Measurements from ENCODE around the gene FARS2. TPM values are rescaled to one million over a fixed set of nuclear protein-coding genes. Genes with fewer than 3 reads are reported as not detected.

Gene FARS2
- total RNA-seq, 1 experiment from 2014 or later: 17.8 TPM

DNA sequence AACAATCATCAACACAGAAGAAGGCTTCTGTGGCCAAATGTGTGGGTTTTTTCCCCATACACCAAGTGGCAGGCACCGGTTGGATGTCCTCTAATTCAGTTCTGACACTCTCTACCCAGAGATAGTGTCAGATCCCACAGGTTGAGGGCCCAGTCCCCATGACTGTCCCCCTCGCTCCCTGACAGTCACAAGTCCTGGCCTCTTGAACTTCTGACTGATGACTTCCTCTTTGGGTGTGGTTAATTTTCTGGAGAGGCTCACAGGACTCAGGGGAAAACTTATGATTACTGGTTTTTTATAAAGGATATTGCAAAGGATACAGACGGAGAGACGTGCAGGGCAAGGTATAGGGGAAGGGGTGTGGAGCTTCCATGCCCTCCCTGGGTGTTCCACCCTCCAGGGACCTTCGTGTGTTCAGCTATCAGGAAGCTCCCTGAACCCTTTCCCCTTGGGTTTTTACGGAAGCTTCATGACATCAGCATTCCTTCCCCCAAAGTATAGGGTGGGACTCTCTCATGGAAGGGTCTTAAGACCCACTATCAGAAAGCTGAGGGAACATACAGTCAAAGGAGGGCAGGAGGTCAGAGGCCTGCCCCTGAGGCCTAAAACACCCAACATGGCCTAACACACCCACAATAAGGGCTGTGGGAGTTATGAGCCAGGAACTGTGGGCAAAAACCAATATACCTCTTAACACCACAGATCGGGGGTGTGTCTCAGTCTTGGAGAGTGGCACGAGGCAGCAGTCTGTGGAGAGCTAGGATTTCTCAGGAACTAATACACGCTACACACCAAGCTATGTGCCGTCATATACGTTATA lies 33.3 kb downstream of the FARS2 start:
- H3K27me3 ChIP-seq (replicated peaks; ENCODE audit: insufficient read depth, low read depth, low read length, poor library complexity): no peaks in the 10 kb centered on the region
- BruUV-seq (replicated peaks): no TSS peak
- no peaks in the 10 kb centered on the region for H3K36me3 ChIP-seq (ENCODE audit: insufficient read depth, low read length, poor library complexity, severe bottlenecking)
- ChIA-PET POLR2A (ENCODE audit: low non-redundant PET) (interaction anchor here (0.5 kb wide), 1 partner anchor 1271 kb away, joined by 6 read pairs; no protein-coding TSS in a partner anchor), CTCF (no interaction called here)
- TF ChIP-seq, protein P1, sequence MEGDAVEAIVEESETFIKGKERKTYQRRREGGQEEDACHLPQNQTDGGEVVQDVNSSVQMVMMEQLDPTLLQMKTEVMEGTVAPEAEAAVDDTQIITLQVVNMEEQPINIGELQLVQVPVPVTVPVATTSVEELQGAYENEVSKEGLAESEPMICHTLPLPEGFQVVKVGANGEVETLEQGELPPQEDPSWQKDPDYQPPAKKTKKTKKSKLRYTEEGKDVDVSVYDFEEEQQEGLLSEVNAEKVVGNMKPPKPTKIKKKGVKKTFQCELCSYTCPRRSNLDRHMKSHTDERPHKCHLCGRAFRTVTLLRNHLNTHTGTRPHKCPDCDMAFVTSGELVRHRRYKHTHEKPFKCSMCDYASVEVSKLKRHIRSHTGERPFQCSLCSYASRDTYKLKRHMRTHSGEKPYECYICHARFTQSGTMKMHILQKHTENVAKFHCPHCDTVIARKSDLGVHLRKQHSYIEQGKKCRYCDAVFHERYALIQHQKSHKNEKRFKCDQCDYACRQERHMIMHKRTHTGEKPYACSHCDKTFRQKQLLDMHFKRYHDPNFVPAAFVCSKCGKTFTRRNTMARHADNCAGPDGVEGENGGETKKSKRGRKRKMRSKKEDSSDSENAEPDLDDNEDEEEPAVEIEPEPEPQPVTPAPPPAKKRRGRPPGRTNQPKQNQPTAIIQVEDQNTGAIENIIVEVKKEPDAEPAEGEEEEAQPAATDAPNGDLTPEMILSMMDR (conservative IDR thresholded peaks at IDR 0.05; ENCODE audit: low read depth, low read length): no peak
- TF ChIP-seq EZH2 (IDR thresholded peaks at IDR 0.05; ENCODE audit: borderline replicate concordance, low read depth, low read length, poor library complexity, severe bottlenecking): no peak
- intact Hi-C loops (cut with micrococcal nuclease; ENCODE audit: unreplicated experiment): no loop called here
- H3K4me1 ChIP-seq (ENCODE audit: insufficient read depth, low read length, poor library complexity, severe bottlenecking): no peaks in the 10 kb centered on the region
- H3K27ac ChIP-seq (ENCODE audit: low read depth, low read length, poor library complexity, severe bottlenecking): no peak overlapping the region
- H3K9me3 ChIP-seq (ENCODE audit: low read depth, low read length, poor library complexity, severe bottlenecking): no peaks in the 10 kb centered on the region
- H3K4me3 ChIP-seq (ENCODE audit: low read depth, low read length, poor library complexity, severe bottlenecking): no peak overlapping the region
- DNase-seq (ENCODE audit: low spot score): no peak

DNA sequence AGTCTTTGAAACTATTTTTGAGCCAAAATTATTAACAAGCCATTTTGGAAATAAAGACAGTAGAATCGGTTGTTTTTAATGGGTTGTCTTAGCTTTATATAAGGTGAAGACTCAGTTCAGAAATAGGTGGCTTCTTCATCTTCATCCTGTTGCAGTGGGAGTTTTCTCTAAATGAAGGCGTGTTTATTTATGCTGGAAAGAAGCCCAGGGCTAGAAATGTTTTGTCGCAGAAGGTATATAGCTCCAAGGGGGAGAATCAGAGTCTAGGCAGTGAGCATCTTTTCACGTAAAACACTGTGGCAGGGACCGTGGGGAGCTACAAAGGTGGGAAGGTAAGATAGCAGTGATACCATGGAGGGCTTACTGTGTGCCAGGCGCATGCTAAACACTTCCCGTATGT lies 34.3 kb downstream of the FARS2 start:
- Histone ChIP-seq H3K36me3 (ENCODE audit: insufficient read depth, low read length, poor library complexity, severe bottlenecking) (no peaks in the 10 kb centered on the region), H3K27me3 (replicated peaks; ENCODE audit: insufficient read depth, low read depth, low read length, poor library complexity) (no peaks in the 10 kb centered on the region), H3K27ac (ENCODE audit: low read depth, low read length, poor library complexity, severe bottlenecking) (no peak overlapping the region), H3K4me3 (ENCODE audit: low read depth, low read length, poor library complexity, severe bottlenecking) (no peak overlapping the region), H3K9me3 (ENCODE audit: low read depth, low read length, poor library complexity, severe bottlenecking) (no peaks in the 10 kb centered on the region), H3K4me1 (ENCODE audit: insufficient read depth, low read length, poor library complexity, severe bottlenecking) (no peaks in the 10 kb centered on the region)
- ChIA-PET POLR2A (ENCODE audit: low non-redundant PET) (no interaction called here), CTCF (no interaction called here)
- no peak for DNase-seq (ENCODE audit: low spot score)
- intact Hi-C loops (cut with micrococcal nuclease; ENCODE audit: unreplicated experiment): no loop called here
- no peak for TF ChIP-seq EZH2 (IDR thresholded peaks at IDR 0.05; ENCODE audit: borderline replicate concordance, low read depth, low read length, poor library complexity, severe bottlenecking)
- TF ChIP-seq, protein P1 (conservative IDR thresholded peaks at IDR 0.05; ENCODE audit: low read depth, low read length): no peak
- no TSS peak for BruUV-seq (replicated peaks)

DNA sequence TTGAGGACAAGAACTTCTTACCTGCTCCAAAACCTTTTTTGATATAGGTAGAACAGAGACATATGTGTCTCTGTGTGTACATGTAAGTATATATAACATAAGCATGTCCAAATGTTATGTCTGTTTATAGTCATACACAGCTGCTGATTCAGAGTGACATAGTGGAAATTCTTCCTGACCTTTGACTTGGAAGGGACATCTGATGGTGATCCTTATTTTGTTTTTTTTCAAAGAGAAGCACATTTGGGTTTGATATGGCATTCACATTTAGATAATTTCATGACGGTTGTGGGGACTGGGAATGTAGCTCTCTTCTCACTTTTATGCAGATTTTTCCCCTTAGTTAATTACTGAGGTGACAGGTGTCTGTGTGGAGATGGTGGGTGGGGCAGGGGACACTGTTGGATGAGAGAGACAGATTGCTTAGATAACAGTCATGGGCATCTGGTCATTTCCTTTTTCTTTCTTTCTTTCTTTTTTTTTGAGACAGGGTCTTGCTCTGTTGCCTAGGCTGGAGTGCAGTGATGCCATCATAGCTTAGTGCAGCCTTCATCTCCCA lies 39.0 kb downstream of the FARS2 start:
- TF ChIP-seq EZH2 (IDR thresholded peaks at IDR 0.05; ENCODE audit: borderline replicate concordance, low read depth, low read length, poor library complexity, severe bottlenecking): no peak
- TF ChIP-seq, protein P1 (conservative IDR thresholded peaks at IDR 0.05; ENCODE audit: low read depth, low read length): no peak
- no peak for DNase-seq (ENCODE audit: low spot score)
- no TSS peak for BruUV-seq (replicated peaks)
- Histone ChIP-seq H3K36me3 (ENCODE audit: insufficient read depth, low read length, poor library complexity, severe bottlenecking) (no peaks in the 10 kb centered on the region), H3K27ac (ENCODE audit: low read depth, low read length, poor library complexity, severe bottlenecking) (no peak overlapping the region), H3K4me3 (ENCODE audit: low read depth, low read length, poor library complexity, severe bottlenecking) (no peak overlapping the region), H3K27me3 (replicated peaks; ENCODE audit: insufficient read depth, low read depth, low read length, poor library complexity) (no peaks in the 10 kb centered on the region), H3K9me3 (ENCODE audit: low read depth, low read length, poor library complexity, severe bottlenecking) (no peaks in the 10 kb centered on the region), H3K4me1 (ENCODE audit: insufficient read depth, low read length, poor library complexity, severe bottlenecking) (peaks cover 6% of the 10 kb centered on the region)
- ChIA-PET POLR2A (ENCODE audit: low non-redundant PET) (no interaction called here), CTCF (no interaction called here)
- intact Hi-C loops (cut with micrococcal nuclease; ENCODE audit: unreplicated experiment): no loop called here

Measured in A673 (cell line).